ENCODE data around the gene MYOCOS.

GRCh38 chr1:171636141-171636540 is 14.1 kb downstream of the MYOCOS start:
- TF ChIP-seq TCF7L2 (IDR thresholded peaks at IDR 0.05; ENCODE audit: low read depth, low read length) (no peak), CTCF (IDR thresholded peaks at IDR 0.05) (no peak), POLR2AphosphoS5 (IDR thresholded peaks at IDR 0.05; ENCODE audit: low read depth, low read length) (no peak), REST (IDR thresholded peaks at IDR 0.05; ENCODE audit: insufficient read depth in 1 of 2, low read depth in 2 of 2, low read length in 1 of 2) (peak; percentile 74 to 79), SIN3A (IDR thresholded peaks at IDR 0.05; ENCODE audit: borderline replicate concordance, insufficient read depth, low read depth, low read length) (no peak)

Data from Panc1 (cell line).